Measurements from ENCODE around the gene DOCK11.

Gene DOCK11

DNA sequence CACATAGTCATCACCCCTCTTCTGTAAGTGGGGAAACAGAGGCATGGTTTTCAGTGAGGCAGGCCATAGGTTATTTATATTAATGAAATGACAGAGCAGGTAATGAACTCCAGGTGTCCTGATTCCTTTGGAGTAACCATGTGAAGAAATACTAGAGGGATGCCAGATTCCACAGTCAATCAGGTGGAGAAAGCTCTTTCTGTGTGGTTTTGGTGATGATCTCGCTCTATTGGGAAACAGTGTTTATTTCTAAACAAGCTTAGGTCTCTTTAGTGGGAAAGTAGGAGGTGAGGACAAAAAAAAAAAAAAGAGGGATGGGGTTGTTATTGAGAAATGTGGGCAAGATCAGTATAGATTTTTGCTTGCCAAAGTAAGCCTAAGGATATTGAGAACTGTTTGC, 12.2 kb downstream of the DOCK11 start:
- in situ Hi-C loops (cut with HindIII; ENCODE audit: low pct_unique_long_range_greater_than_20kb, low sequenced_read_pairs), result no loop called here
- no peak for DNase-seq (ENCODE audit: low read depth in 1 of 2, low spot score in 1 of 2)
- TF ChIP-seq JUND (IDR thresholded peaks at IDR 0.05; ENCODE audit: low read depth), result no peak

DNA sequence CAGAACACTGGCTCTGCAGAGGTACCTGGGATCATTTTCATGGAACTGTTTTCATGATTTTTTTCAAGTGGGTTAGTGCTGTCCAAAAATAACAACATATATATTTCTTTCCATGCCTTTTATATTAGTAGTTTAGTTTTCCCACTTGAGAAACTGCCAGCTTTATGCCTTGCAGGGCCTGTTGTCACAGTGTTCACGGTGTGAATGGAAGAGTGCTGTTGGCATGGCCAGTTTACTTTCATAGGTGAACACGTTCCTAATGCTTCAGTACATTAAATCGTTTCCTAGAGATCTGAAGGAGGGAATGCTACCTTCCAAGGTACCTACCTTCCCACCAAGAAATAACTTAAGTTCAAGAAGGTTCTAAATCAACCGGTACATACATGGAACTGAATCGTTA, 12.6 kb downstream of the DOCK11 start:
- TF ChIP-seq JUND (IDR thresholded peaks at IDR 0.05; ENCODE audit: low read depth), result no peak
- in situ Hi-C loops (cut with HindIII; ENCODE audit: low pct_unique_long_range_greater_than_20kb, low sequenced_read_pairs), result no loop called here
- no peak for DNase-seq (ENCODE audit: low read depth in 1 of 2, low spot score in 1 of 2)

DNA sequence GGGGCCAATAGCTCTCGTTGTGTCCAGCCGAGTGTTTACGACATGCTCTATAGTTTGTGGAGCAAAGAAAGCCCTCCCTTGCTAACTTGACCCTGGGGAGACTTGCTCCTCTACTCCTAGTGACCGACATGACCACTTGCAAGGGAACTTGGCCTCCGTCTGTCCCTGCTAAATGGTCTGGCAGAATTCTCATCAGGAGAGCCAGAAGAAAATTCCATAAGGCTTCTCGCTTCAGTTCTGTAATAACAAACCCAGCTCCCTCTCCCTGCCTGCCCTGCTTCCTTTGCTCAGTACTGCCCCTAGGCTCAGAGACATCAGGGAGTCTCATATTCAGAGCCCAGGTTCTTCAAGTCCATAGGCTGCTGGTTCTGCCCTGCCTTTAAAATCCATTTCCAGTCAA, 13.0 kb downstream of the DOCK11 start:
- no peak for TF ChIP-seq JUND (IDR thresholded peaks at IDR 0.05; ENCODE audit: low read depth)
- DNase-seq (ENCODE audit: low read depth in 1 of 2, low spot score in 1 of 2), result no peak
- in situ Hi-C loops (cut with HindIII; ENCODE audit: low pct_unique_long_range_greater_than_20kb, low sequenced_read_pairs), result no loop called here

DNA sequence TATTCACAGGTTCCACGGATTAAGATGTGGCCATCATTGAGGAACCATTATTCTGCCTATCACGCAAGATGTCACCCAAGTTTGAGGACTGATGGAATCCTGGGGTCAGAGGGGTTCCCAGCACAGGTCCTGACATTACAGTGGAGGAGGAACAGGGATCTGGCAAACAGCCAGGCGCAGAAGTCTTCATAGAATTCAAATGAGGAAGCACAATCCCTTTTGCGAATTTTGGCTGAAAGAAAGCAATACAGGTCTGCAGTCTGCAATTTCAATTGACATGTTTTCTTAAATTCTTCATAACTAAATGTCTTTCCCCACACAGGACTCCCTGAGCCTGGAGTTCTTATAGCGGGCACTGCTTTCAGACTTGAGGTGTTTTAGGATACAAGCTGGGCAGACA, 14.5 kb downstream of the DOCK11 start:
- DNase-seq (ENCODE audit: low read depth in 1 of 2, low spot score in 1 of 2), result no peak
- in situ Hi-C loops (cut with HindIII; ENCODE audit: low pct_unique_long_range_greater_than_20kb, low sequenced_read_pairs), result no loop called here
- TF ChIP-seq JUND (IDR thresholded peaks at IDR 0.05; ENCODE audit: low read depth), result no peak

DNA sequence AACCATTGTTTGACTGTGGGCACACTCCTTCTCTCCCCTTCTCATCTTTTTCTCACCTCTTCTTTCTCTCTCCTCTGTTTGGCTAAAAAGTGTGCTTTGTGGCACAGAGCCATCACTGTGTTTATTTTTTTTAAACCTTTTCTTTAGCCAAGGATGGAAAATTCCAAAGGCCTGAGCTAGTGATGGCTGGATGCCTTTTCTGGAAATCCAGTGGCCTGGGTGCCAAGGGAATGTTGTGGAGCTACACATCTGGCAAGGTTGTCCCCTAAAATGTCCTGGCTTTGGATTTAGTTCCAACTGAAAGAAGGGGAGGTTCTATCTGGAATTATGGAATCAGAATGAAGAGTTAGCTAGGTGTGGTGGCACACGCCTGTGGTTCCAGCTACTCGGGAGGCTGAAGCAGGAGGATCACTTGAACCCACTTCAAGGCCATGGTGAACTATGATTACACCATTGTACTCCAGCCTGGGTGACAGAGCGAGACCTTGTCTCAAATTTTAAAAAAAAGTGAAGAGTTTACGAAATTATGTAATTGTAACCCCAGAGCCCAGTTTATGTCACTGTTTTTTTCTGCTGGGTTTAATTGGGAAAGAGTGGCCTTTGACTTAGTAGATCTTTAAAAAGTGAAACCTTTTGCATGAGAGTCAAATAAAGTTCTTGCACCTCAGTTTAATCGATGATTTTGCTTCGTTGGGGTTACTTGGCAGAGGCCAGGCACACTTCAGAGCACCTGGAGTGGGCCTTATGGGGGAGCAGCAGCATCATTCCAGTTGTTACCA, 17.7 kb downstream of the DOCK11 start:
- in situ Hi-C loops (cut with HindIII; ENCODE audit: low pct_unique_long_range_greater_than_20kb, low sequenced_read_pairs), result no loop called here
- no peak for TF ChIP-seq JUND (IDR thresholded peaks at IDR 0.05; ENCODE audit: low read depth)
- no peak for DNase-seq (ENCODE audit: low read depth in 1 of 2, low spot score in 1 of 2)

DNA sequence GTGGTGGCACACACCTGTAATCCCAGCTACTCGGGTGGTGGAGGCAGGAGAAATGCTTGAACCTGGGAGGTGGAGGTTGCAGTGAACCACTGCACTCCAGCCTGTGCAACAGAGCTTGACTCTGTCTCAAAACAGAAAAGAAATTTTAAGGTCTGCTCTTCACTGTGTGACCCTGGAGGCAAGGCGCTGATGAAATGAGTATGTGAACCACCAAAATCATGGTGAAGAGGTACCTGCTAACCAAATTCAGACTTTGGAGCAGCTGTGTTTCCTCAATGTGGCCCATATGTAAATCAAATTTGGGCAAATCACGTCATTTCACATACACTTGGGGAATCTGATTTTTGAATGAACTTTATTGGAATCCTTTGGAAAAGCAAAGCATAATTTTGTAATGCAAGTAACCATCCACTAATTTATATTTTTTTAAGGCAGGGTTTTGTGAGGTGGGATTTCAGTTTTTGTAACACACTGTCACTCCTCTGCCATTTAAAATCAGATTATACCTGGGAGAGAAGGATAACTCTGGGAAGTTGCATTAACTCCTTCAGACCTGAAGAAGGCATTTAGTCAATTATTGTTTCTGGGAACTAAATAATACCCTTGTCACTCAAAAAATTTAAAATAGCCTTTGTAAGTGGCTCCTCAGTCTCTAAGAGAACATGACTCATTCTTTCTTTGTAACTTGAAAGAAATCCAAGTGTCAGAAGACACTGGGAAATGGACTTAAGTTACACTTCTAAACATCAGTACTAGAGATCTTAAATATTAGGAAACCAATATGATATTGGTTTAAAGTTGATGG, 24.0 kb downstream of the DOCK11 start:
- TF ChIP-seq JUND (IDR thresholded peaks at IDR 0.05; ENCODE audit: low read depth), result no peak
- no peak for DNase-seq (ENCODE audit: low read depth in 1 of 2, low spot score in 1 of 2)
- in situ Hi-C loops (cut with HindIII; ENCODE audit: low pct_unique_long_range_greater_than_20kb, low sequenced_read_pairs), result no loop called here

DNA sequence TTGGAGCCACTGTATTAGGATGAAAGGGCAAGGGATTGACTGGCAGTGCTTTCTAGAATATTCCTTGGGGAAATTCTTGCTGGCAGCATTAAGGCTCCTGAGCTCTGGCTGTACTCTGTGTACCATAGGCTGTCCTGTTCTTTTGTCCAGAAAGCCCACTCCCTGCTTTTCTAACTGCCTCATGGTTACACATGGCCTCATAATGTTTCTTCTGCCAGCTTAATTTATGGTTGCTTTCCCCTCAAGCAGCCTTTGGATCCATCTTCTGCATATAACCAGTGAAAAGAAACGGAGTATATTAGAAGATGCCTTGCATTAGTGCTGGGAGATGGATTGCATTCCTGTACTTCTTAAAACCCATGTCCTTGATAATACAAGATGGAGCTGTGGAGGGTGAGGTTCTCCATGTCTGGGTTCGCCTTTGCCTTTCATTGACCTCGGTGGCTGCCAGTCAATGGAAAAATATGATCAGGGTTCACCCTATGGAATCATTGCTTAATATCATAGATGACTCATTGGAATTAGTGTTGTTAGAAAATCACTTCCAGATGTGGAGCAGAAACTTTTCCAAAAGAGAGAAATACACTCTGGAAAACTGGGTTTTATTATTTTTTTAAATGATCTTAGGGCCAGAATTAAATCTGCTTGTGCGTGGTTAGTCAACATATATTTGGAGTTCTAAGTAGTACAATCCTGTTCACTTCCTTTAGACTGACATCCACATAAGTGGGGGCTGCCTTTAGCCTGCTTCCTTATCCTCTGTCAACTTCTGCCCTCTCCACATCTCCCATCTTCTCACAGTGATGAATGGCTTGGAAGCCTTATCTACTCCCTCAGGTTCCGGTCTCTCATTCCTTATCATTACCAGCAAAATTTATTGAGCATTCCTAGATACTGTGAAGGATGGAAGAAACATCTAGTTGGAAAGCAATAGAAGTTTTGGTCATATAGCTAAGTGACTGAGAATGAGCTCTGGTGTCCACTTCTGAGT, 24.9 kb downstream of the DOCK11 start:
- no peak for DNase-seq (ENCODE audit: low read depth in 1 of 2, low spot score in 1 of 2)
- TF ChIP-seq JUND (IDR thresholded peaks at IDR 0.05; ENCODE audit: low read depth), result no peak
- in situ Hi-C loops (cut with HindIII; ENCODE audit: low pct_unique_long_range_greater_than_20kb, low sequenced_read_pairs), result no loop called here

DNA sequence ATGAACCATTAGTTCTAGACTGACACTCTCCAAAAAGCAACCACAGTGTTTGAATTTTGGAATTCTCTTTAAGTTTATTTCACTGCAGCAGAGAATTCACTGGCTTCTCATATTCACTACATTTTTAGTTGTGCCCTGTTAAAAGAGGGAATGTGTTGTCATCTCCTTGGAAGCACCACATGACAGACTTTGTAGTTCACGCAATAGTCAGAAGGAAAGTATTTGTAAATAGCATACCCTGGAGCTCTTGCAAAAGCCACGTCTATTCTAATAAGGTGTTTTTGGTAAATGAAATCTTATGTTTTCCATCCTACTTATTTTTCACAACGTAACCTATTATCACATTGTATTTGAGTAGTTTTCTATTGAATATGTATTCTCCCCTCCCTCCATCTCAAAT, 25.8 kb downstream of the DOCK11 start:
- no peak for DNase-seq (ENCODE audit: low read depth in 1 of 2, low spot score in 1 of 2)
- in situ Hi-C loops (cut with HindIII; ENCODE audit: low pct_unique_long_range_greater_than_20kb, low sequenced_read_pairs), result no loop called here
- TF ChIP-seq JUND (IDR thresholded peaks at IDR 0.05; ENCODE audit: low read depth), result no peak

DNA sequence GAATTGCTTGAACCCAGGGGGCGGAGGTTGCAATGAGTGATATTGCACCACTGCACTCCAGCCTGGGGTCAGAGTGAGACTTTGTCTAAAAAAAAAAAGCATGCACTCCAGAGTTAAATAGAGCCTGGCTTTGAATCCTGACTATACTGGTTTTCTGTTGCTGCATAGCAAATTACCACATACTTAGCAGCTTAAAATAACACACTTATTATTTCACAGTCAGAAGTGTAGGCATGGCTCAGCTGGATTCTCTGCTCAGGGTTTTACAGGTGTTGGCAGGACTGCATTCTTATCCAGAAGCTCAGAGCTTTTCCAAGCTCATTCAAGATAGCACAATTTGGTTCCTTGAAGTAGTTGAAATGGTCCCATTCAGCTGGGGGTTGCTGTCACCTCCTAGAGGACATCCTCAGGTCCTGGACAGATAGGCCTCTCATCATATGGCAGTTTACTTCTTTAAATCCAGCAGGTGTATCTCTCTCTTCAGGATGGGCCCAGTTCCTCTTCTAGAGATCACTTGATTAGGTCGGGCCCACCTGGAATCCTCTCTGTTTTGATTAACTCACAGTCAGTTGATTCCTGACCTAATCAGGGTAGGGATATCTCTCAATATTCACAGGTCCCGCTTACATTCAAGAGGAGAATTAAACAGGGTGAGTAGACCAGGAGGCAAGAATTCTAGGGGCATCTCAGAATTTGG, 26.8 kb downstream of the DOCK11 start:
- TF ChIP-seq JUND (IDR thresholded peaks at IDR 0.05; ENCODE audit: low read depth), result no peak
- no peak for DNase-seq (ENCODE audit: low read depth in 1 of 2, low spot score in 1 of 2)
- in situ Hi-C loops (cut with HindIII; ENCODE audit: low pct_unique_long_range_greater_than_20kb, low sequenced_read_pairs), result no loop called here

DNA sequence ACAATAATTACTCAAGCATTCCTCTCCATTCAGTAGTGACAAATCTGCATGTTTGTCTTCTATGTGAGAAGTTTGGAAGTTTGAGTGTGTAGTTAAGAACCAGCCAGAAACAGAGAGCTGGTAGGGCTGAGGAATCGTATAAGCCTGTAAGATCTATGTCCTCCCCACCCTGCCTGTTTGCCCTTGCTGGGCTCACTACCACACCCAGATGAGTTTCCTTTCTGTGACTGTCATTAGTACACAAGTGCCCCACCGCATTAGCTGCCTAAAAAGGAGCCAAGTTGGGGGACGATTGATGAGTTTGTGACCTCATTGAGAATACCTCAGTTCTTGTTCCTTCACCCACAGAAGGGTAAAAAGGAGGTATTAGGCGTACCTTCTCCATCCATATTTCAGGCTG, 28.3 kb downstream of the DOCK11 start:
- no peak for DNase-seq (ENCODE audit: low read depth in 1 of 2, low spot score in 1 of 2)
- TF ChIP-seq JUND (IDR thresholded peaks at IDR 0.05; ENCODE audit: low read depth), result no peak
- in situ Hi-C loops (cut with HindIII; ENCODE audit: low pct_unique_long_range_greater_than_20kb, low sequenced_read_pairs), result no loop called here

DNA sequence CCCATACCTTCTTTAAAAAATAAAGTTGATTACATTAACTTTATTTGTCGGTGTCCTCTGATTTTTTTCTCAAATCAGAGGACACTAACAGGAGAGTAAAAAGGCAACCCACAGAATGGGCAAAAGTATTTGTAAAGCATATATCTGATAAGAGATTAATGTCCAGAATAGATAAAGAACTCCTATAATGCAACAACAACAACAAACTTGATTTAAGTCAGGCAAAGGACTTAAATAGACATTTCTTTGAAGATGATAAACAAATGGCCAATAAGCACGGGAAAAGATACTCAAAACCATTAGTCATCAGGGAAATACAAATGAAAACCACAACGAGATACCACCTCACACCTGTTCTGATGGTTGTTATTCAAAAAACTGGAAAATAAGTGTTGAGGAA, 28.7 kb downstream of the DOCK11 start:
- DNase-seq (ENCODE audit: low read depth in 1 of 2, low spot score in 1 of 2), result no peak
- in situ Hi-C loops (cut with HindIII; ENCODE audit: low pct_unique_long_range_greater_than_20kb, low sequenced_read_pairs), result no loop called here
- no peak for TF ChIP-seq JUND (IDR thresholded peaks at IDR 0.05; ENCODE audit: low read depth)

DNA sequence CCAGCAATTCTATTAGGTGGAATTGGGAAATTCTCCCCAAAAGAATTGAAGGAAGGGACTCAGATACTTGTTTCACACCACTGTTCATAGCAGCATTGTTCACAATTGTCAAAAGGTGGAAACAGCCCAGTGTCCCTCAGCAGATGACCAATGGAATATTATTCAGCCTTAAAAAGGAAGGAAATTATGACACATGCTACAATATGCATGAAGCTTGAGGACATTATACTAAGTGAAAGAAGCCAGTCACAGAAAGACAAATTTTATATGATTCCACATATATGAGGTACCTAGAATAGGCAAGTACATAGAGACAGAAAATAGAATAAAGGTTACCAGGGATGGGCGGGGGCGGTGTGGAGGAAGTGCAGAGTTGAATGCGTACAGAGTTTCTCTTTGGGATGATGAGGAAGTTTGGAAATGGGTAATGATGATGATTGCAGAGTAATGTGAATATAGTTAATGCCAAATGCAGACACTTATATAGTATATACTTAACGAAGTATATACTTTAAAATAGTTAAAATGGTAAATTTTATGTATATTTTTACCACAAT, 29.6 kb downstream of the DOCK11 start:
- no peak for DNase-seq (ENCODE audit: low read depth in 1 of 2, low spot score in 1 of 2)
- TF ChIP-seq JUND (IDR thresholded peaks at IDR 0.05; ENCODE audit: low read depth), result no peak
- in situ Hi-C loops (cut with HindIII; ENCODE audit: low pct_unique_long_range_greater_than_20kb, low sequenced_read_pairs), result no loop called here
